Stimulated activated CD4-positive, alpha-beta T cell treated with anti-CD3 and anti-CD28 coated beads, Interleukin-1b, Interleukin-23, amount 100 ng/mL, for 48 hours (primary cell): Measurements from ENCODE around the gene CCL4L2.
"Not testable (repeated sequence)": the region's sequence is repeated elsewhere in the genome, so short reads cannot be mapped to it uniquely, and the experiment has no call there.

Experiments used
- DNase-seq: peaks from one replicate; pipeline ENCODE4 v3.0.0-alpha.2; 2020

The CCL4L2 gene

DNA sequence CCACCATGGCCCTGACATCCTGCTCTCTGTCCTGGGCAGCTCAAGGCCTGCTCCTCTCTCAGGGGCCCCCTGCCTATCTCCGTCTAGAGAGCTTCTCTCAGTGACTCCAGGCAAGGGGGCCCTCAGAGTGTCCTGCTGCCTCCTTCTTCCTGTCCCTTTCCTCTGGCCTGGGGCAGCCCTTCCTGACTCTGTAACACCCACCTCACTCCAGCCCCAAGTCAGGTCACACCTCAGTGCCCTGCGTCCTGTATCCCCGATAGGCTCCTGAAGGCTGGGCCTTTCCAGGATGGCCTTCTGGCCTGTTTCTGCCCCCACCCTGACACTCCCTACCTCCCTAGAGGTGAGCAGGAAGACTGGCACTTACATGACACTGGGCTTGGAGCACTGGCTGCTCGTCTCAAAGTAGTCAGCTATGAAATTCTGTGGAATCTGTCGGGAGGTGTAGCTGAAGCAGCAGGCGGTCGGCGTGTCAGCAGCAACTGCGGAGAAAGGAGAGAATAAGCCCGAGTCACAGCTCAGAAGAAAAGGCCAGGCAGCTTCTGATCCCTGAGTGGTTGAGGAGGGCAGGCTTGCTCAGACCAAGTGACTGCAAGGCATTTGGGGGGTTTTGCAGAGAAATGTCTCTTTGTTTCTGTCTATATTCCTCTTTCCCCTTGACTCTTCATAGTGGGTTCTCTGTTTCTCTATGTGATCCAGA, 15.3 kb upstream of the CCL4L2 start:
- no peak for DNase-seq

DNA sequence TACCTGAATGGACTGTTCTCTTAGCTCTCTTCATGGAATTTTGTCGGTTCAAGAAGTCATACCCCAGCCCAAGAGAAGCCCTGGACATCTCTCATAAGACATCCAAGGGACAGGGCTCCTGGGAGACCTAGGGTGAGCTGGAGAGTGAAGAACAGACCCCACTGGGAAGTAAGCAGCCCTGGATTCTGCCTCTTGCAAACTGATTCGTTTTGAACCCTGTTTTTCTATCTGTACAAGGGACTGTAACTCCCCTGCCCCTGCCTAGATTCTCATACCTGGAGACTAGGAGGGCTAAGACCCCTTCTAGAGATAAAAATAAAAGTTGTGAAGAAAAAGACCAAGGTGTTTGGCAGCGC, 14.8 kb upstream of the CCL4L2 start:
- no peak for DNase-seq

DNA sequence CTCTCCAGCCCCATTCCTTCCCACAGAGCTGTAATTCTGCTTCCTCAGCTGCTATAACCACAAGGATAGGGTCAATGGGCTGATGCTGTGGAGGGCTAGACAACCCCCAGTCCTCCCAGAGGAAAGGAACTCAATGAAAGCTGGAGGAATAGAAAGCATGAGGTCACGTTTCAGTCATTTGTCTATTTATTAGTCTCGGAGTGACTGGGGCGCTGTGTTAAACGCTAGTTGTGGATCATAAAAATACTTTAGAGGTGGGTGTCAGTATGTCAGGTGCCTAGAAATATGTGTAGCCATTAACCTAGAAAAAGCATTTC, 13.5 kb upstream of the CCL4L2 start:
- DNase-seq, result no peak

DNA sequence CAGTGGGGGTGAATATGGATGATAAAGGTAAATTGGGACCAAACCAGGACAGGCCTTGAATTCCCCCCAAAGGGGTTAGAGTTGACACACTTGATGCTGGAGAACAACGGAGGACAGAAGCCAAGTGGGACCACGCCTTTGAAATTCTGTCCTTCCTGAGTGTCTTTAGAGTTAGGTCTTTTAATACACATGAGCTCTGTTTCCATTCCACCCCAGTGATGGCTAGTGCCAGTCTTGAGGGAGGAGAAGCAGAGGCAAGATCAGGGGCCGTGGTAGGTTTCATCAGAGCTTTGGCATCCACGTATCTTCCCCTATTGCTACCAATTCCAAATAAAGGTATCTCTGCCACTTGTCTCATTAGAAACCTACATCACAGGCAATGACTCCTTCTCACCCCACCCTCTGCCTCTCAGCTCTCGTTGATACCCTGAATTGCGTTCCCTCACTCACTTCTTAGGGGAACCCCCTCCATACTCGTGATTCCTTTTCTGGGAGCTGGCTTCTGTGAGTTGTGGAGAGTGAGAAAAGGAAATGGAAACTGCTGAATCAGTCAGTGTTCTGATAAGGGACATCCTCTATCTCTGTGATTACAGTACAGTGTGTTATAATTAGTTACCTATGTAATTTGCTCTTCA, 11.9 kb upstream of the CCL4L2 start:
- DNase-seq, result no peak

DNA sequence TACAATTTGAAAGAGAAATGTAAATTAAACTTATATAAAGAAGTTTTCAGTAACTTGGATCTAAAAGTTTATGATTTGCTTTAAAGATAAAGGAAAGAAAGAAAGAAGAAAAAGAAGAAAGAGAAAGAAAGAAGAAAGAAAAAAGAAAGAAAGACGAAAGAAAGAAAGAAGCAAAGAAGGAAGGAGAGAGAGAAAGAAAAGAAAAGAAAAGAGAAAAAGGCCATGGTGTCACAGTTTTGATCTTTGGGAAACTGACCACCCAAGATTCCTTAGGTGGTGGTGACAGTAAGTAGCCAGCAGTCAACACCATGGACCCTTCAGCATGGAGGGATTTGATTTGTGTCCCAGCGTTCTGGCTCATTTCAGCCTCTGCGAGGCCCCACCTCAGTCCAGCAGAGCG, 9.8 kb upstream of the CCL4L2 start:
- DNase-seq, result not testable (repeated sequence)

DNA sequence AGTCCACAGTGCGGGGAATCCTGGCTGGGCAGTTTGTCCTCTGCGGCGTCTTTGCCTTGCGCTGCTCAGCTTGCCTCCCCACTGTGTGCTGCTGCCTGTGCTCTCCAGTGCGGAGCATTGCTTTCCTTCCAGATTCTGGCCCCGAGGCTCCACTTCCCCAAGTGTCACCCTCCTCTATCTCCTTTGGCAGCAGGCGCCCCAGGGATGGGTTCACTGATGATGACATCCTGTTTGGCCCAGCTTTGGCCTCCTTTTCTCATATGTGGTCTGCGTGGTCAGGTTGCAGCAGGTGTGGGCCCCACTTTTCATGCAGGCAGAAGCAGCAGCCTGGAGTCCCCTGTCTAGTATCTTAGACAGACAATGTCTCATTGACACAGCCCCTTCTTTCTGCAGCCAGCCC, 9.4 kb upstream of the CCL4L2 start:
- DNase-seq, result not testable (repeated sequence)

DNA sequence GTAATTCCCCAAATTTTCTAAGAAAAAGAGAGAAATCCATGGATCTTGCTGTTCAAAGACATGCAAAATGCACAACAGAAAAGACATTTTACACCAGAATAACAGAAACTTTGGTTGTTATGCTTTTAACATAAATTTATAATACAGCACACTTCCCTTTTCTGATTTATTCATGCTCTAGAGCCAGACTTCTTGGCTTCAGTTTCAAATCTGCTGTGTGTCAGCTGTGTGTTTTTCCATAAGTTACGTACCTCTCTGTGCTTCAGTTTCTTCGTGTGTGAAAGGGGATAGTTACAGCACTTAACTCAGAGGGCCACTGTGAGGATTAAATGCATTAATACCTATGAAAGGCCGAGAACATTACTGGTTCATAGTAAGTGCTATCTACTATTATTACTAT, 7.5 kb upstream of the CCL4L2 start:
- DNase-seq, result no peak

DNA sequence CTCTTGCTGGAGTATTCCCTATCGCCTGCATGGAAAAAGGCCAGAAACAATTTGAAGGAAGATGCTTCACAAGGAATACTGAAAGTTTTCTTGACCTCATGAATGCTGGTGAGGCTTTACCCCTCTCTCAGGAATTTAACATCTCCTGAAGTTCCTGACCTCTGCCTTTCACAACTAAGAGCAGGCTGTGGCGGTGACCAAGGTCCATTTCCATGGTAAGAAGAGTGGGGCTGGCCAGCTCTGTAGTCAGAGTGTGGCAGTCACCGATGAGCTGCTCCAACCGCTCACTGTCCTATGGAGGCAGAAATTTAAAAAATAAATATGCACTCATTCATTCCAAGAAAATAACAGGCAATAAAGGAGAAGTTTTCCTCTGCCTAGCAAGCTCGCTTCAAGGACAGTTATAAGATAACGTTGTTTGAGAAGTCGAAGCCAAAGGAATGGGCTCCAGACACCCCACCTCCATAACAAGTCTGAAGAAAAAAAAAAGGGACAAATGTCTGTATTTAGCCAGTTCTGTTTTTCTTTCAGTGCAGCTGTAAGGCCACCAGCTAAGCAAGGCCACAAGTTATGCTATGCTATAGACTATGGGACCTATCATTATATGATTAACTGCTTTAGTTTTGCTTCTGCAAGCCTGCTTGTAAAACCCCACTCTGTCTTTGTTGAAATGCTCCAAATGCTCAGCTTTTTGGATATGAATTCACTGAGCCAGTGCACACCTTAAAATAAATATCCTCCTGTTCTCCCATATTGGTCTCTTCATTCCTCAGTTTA, 6.0 kb upstream of the CCL4L2 start:
- no peak for DNase-seq

DNA sequence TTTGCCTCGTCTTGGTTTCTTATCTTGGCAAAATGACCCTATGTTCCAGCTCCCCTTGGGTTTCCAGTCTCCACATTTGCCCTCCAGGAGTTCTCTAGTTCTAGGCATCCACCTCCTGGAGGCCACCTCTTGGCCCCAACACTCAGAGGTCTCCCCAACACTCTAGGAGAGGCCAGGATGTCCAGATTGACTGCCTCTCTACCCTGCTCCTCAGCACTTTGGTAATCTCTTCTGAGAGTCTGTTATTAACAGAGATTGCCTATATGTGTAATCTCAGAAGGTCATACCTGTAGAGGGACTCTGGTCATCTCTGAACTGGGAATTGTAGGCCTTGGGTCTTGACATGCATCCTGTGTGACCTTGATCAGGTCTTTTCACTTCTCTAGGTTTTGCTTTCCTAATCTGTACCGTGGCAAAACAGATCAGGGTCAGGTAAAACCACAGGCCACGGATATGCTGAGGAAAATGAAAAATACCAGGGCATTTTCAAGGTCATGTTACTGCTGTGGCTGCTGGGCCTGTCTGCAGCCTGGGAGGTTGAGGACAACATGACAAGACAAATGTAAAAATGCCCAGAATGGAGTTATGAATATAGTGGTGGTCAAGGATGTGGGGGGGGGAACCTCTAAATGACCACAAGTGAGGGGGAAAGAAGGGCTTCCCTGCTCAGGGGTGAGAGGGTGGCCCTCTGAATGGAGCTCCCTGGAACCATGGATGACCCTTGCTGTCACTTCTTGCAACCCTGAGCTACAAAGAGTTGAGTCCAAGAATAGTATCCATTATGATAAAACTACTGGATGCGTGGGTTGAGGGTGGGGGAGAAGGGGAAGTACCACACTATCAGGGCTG, 5.0 kb upstream of the CCL4L2 start:
- no peak for DNase-seq

DNA sequence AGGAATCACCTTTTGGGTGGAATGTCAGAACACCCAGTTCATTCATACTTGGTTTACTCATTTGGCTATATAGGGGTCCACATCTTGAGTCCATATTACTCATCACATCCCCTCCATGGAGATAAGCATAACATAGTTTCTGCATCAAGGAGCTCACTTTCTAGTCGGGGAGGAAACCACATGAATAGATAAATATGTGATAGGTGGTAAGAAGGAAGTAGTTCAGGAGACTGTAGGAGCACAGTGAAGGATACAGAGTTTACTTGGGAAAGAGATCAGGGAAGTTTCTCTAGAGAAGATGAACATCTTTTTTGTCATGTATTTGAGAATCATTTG, 4.4 kb upstream of the CCL4L2 start:
- DNase-seq, result not testable (repeated sequence)

DNA sequence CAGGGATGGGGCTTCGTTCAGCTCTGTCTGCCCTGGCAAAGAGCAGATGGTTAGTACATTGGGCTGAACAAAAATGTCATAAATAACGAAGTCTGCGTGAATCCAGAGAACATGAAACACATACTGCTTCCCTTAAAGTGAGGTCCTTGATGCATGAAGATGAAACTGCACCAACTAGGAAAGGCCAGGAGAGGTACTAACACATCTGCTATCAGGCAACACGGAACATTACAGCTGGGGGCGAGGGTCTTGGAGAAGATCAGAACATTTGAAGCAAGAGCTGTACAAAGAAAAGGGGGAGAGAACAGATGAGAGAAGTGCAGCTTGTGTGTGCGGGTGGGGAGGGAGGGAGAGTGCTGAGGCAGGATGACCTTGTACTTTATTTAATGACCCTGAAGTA, 3.5 kb upstream of the CCL4L2 start:
- not testable (repeated sequence) for DNase-seq

DNA sequence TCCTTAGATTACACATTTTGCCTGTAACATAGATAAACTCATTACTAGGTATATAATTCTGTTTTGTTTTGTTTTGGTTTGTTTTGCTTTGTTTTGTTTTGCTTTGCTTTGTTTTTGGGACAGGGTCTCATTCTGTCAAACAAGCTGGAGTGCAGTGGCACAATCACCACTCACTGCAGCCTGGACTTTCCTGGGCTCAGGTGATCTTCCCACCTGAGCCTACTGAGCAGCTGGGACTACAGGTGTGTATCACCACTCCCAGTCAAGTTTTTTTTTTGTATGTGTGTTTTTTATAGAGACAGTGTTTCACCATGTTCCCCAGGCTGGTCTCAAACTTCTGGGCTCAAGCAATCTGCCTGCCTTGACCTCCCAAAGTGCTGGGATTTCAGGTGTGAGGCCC, 1.3 kb upstream of the CCL4L2 start:
- DNase-seq, result no peak

DNA sequence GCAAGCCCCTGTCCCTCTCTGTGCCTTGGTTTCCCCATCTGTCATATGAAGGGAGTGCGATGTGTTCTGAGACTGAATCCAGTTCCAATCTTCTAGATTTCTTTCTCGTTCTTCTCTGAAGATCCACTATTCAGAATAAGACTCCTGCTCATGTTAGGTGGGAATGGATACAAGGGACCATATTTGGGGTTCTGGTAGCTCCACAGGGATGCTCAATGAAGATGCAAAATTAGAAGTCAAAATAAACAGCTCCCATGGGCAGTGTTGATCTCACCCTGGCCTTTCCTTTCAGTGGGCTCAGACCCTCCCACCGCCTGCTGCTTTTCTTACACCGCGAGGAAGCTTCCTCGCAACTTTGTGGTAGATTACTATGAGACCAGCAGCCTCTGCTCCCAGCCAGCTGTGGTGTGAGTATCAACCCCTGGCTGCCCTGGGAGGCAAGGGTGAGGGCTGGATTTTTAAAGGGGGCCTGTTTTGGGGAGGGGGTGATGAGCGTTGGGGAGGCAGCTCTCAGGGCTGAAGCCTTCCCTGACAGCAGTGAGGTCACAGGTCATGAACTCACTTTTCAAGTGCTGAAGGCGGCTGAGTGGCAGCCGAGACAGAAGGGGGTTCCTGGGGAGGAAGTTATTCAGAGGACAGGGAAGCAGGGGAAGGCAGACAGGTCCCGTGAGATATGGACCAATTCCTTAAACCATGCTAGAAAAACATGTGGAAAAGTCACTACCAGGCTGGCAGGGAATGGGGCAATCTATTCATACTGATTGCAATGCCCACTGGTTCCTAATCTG, 815 bp downstream of the CCL4L2 start:
- DNase-seq, result not testable (repeated sequence)

DNA sequence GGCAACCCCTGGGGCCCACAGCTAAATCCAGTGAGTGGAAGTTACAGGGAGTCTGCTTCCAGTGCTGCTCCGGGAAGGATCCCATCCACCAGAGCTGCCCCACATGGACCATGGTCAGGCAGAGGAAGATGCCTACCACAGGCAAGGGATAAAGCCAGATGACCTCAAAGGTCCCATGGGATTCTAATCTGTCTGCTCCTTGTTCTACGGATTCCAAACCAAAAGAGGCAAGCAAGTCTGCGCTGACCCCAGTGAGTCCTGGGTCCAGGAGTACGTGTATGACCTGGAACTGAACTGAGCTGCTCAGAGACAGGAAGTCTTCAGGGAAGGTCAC, 1.4 kb downstream of the CCL4L2 start:
- no peak for DNase-seq

DNA sequence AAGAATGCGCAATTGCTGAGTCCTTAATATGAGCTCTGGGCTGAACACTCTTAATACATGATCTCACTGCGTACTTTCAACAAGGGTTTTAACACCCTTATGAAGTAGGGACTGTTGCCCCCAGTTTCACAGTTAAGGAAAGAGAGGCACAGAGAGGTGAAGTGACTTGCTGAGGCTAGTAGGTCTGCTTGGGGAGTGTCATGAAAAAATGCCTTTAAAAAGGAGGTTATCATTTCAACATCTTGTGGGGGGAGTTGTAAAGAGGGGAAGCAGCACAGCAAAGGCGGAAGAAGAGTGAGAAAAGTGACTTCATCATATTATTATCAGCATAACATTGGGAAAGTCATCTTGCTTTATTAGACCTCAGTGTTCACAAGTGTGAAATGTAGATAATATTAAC, 2.1 kb downstream of the CCL4L2 start:
- no peak for DNase-seq

DNA sequence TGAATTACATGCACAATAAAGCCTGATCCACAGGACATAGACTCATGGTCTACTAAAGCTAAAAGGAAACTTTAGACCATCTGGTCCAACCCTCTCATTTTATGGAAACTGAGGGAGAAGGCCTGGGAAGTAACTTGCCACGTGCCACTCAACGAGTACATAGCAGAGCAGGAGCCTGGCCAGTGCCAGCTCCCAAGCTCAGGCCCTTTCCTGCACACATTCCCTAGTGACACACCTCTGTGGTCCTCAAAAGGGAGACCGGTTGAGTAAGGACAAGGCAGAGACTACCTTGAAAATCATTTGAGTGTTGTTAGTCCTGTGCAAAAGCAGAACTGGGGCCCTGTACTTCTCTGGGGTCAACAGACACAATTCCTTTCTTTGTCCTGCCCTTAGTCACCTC, 2.8 kb downstream of the CCL4L2 start:
- no peak for DNase-seq

DNA sequence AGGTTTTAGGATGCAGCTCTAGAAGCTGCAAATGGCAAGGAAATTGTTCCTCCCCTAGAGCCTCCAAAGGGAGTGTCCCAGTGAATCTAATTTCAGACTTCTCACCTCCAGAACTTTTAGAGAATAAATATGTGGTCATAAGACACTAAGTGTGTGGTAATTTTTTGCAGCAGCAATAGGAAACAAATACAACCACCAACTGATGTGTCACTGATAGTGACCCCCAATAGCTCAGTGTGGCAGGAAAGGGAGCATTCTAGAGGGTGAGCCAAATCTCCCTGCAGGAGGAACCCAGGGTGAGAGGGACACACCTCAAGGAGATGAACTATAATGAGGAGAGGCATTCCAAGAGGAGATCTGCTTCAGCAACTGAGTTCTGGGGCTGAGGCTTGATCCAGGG, 4.1 kb downstream of the CCL4L2 start:
- DNase-seq, result no peak

DNA sequence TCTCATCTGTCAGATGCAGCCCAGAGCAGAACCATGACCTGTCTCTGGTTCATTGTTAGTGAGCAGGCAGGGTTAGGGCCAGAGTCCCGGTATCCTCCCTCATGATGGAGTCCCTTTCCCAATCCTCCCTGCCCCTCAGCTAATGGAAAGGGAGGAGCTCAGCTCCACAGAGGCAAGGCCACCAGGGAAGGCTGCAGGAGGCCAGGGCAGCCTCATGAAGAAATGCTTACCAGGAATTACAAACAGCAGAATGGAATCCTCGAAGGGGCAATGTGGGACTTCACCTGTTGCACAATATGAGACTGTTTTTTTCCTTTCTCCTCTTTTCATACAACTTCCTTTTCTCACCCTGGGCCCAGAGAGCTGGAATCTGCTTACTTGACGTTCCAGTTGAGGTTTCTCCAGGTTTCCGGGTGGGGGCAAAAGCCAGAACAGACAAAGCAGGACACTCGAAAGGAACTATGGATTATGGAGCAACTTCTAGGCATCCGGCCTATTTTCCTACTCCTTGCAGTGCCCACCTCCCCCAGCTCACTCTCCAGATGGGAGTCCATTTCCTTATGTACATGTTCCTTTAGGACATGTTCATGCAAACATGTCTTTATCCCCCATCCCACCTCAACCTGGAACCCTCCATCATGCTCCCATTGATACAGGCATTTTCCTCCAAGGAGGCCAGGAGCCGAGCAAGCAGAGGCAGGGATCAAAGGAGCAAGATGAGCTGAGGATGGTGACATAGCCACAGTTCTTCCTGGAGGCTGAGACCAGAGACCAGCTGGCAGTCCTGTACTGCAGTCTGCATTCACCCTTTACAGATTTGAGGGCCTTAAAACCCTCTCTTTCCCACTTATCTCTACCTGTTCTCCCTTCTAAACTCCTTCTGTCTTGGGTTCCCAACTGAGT, 4.8 kb downstream of the CCL4L2 start:
- not testable (repeated sequence) for DNase-seq

DNA sequence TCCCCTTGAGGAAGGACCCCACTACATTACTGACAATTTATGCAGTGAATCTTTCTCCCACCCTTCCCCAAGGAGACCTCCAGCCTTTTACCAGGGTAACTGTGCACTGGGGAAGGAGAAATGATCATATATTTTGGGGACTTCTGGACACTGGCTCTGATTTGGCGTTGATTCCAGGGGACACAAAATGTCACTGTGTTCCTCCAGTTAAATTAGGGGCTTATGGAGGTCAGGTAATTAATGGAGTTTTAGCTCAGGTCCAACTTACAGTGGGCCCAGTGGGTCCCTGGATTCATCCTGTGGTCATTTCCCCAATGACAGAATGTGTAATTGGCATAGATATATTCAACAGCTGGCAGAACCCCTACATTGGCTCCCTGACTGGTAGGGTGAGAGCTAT, 8.7 kb downstream of the CCL4L2 start:
- DNase-seq, result not testable (repeated sequence)

DNA sequence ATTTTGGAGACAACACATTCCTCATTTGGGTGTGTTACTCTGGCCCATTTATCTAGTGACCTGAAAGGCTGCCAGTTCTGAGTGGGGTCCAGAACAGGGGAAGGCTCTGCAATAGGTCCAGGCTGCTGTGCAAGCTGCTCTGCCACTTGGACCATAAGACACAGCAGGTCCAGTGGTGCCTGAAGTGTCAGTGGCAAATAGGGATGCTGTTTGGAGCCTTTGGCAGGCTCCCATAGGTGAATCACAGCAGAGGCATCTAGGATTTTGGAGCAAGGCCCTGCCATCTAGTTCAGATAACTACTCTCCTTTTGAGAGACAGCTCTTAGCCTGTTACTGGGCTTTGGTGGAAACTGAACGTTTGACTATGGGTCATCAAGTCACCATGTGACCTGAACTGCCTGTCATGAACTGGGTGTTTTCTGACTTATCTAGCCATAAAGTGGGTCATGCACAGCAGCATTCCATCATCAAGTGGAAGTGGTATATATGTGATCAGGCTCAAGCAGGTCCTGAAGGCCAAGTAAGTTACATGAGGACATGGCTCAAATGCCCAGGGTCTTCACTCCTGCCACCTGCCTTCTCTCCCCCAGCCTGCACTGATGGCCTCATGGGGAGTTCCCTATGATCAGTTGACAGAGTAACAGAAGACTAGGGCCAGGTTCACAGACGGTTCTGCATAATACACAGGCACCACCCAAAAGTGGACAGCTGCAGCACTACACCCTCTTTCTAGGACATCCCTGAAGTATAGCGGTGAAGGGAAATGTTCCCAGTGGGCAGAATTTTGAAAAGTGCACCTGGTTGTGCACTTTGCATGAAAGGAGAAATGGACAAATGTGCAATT, 10.1 kb downstream of the CCL4L2 start:
- not testable (repeated sequence) for DNase-seq

DNA sequence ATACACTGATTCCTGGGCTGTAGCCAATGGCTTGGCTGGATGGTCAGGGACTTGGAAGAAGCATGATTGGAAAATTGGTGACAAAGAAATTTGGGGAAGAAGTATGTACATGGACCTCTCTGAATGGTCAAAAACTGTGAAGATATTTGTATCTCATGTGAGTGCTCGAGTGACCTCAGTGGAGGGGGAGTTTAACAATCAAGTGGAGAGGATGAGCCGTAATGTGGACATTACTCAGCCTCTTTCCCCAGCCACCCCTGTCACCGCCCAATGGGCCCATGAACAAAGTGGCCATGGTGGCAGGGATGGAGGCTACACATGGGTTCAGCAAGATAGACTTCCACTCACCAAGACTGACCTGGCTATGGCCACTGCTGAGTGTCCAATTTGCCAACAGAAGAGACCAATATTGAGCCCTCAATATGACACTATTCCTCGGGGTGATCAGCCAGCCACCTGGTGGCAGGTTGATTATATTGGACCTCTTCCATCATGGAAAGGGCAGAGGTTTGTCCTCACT, 10.8 kb downstream of the CCL4L2 start:
- DNase-seq, result not testable (repeated sequence)
